Measurements from ENCODE around the gene SPATA20. TPM values are rescaled to one million over a fixed set of nuclear protein-coding genes. Genes with fewer than 3 reads are reported as not detected.

Gene SPATA20
- total and polyA plus RNA-seq, 12 donors = 12.7 to 246 (median 150) TPM

GRCh38 chr17:50551433-50551815, 4.5 kb downstream of the SPATA20 start:
- Histone ChIP-seq H3K27ac (peak overlapping the region in 2 of 5 donors; percentile 52 to 72), H3K4me1 (replicated peaks in 1 of 2) (peaks cover 9 to 11% of the 10 kb centered on the region in 2 donors), H3K9me3 (replicated peaks in 1 of 3) (no peaks in the 10 kb centered on the region), H3K27me3 (no peaks in the 10 kb centered on the region), H3K4me3 (no peak overlapping the region), H3K36me3 (replicated peaks in 1 of 2) (peaks cover 0 to 9% of the 10 kb centered on the region in 2 donors)
- 95 to 98% (median 96%) methylated on average over 5 to 8 of the region's 8 CpGs for WGBS, 4 donors
- intact Hi-C loops (cut with DNase I) = loop anchor here in 1 of 2 donors (5.0 kb wide), 2 partner anchors 71 to 146 kb away; no protein-coding TSS in a partner anchor
- DNase-seq = no peak
- TF ChIP-seq CTCF (IDR thresholded peaks at IDR 0.05) (no peak), POLR2A (IDR thresholded peaks at IDR 0.05) (no peak)

- intact Hi-C loops (cut with DNase I) = loop anchor here in 1 of 2 donors (5.0 kb wide), 2 partner anchors 70 to 145 kb away; no protein-coding TSS in a partner anchor
- DNase-seq = no peak
- 85 to 96% (median 94%) methylated on average over 3 to 12 of the region's 12 CpGs for WGBS, 4 donors
- Histone ChIP-seq H3K36me3 (replicated peaks in 1 of 2) (peaks cover 0 to 9% of the 10 kb centered on the region in 2 donors), H3K27ac (no peak overlapping the region), H3K4me1 (replicated peaks in 1 of 2) (peaks cover 9 to 11% of the 10 kb centered on the region in 2 donors), H3K27me3 (no peaks in the 10 kb centered on the region), H3K9me3 (replicated peaks in 1 of 3) (no peaks in the 10 kb centered on the region), H3K4me3 (no peak overlapping the region)
- TF ChIP-seq CTCF (IDR thresholded peaks at IDR 0.05) (no peak), POLR2A (IDR thresholded peaks at IDR 0.05) (no peak)
These were observed 4.9 kb downstream of the SPATA20 start for GRCh38 chr17:50551884-50552283.

GRCh38 chr17:50554201-50554600, 7.2 kb downstream of the SPATA20 start:
- intact Hi-C loops (cut with DNase I) = loop anchor here in 1 of 2 donors (5.0 kb wide), 2 partner anchors 68 to 143 kb away; no protein-coding TSS in a partner anchor
- peaks cover 4 to 5% of the 10 kb centered on the region in 2 donors for H3K4me1 ChIP-seq (replicated peaks in 1 of 2)
- H3K27me3 ChIP-seq = no peaks in the 10 kb centered on the region
- H3K27ac ChIP-seq = no peak overlapping the region
- 95 to 99% (median 96%) methylated on average over 15 to 17 of the region's 17 CpGs for WGBS, 4 donors
- no peaks in the 10 kb centered on the region for H3K9me3 ChIP-seq (replicated peaks in 1 of 3)
- DNase-seq = no peak
- TF ChIP-seq POLR2A (IDR thresholded peaks at IDR 0.05) = no peak
- TF ChIP-seq CTCF (IDR thresholded peaks at IDR 0.05) = no peak
- peaks cover 0 to 9% of the 10 kb centered on the region in 2 donors for H3K36me3 ChIP-seq (replicated peaks in 1 of 2)
- H3K4me3 ChIP-seq = no peak overlapping the region

- H3K9me3 ChIP-seq (replicated peaks in 1 of 3) = no peaks in the 10 kb centered on the region
- TF ChIP-seq POLR2A (IDR thresholded peaks at IDR 0.05) = no peak
- no peak for TF ChIP-seq CTCF (IDR thresholded peaks at IDR 0.05)
- H3K27me3 ChIP-seq = peaks cover 8% of the 10 kb centered on the region
- H3K36me3 ChIP-seq (replicated peaks in 1 of 2) = no peaks in the 10 kb centered on the region
- peaks cover 22 to 28% of the 10 kb centered on the region in 2 donors for H3K4me1 ChIP-seq (replicated peaks in 1 of 2)
- no peak overlapping the region for H3K27ac ChIP-seq
- intact Hi-C loops (cut with DNase I) = no loop called here
- 53 to 74% (median 64%) methylated on average over 3 to 5 of the region's 5 CpGs for WGBS, 4 donors
- no peak overlapping the region for H3K4me3 ChIP-seq
- DNase-seq = peak in 3 of 7 donors; percentile 42 to 49 (median 48)
These were observed 9.8 kb downstream of the SPATA20 start for GRCh38 chr17:50556803-50557202.

All from adrenal gland (tissue), 12 donors.